Heart left ventricle (tissue), 16 donors: ENCODE measurements around the gene ADH1C. TPM values are rescaled to one million over a fixed set of nuclear protein-coding genes. Genes with fewer than 3 reads are reported as not detected.
"Not testable (repeated sequence)": the region's sequence is repeated elsewhere in the genome, so short reads cannot be mapped to it uniquely, and the experiment has no call there.

Experiments
- ATAC-seq, 4 donors: fragments of 200-7000 bp; cut with Tn5 transposase; one replicate each; pipeline ENCODE4 v1.9.1; 2020 to 2022; ENCODE audit warnings: moderate library complexity in 4 of 4, mild to moderate bottlenecking in 3 of 4, moderate number of reproducible peaks in 1 of 4
- DNase-seq, 5 donors: peaks; one replicate each; pipeline ENCODE4 v3.0.0-alpha.2; 2020
- H3K27ac ChIP-seq, 12 donors: fragments of 200-600 bp; sonication (generic) in 4 of 12; one replicate each; pipeline versions ENCODE4 v1.5.0 to v1.8.0; 2016 to 2022; ENCODE audit warnings: mild to moderate bottlenecking in 2 of 12
- H3K27me3 ChIP-seq, 9 donors: fragments of 200-600 bp; sonication (generic) in 2 of 9; one replicate each; pipeline versions ENCODE4 v1.5.1 to v1.8.0; 2016 to 2022; ENCODE audit warnings: mild to moderate bottlenecking in 3 of 9
- H3K36me3 ChIP-seq, 9 donors: fragments of 200-600 bp; sonication (generic) in 2 of 9; one replicate each; pipeline versions ENCODE4 v1.5.0 to v1.8.0; 2018 to 2022; ENCODE audit warnings: mild to moderate bottlenecking in 2 of 9
- H3K4me1 ChIP-seq, 12 donors: fragments of 200-600 bp; sonication (generic) in 4 of 12; one replicate each; pipeline versions ENCODE4 v1.5.0 to v1.8.0; 2016 to 2022; ENCODE audit warnings: mild to moderate bottlenecking in 3 of 12
- H3K4me3 ChIP-seq, 12 donors: fragments of 200-600 bp; sonication (generic) in 4 of 12; one replicate each; pipeline versions ENCODE4 v1.5.0 to v1.8.0; 2017 to 2022; ENCODE audit warnings: mild to moderate bottlenecking in 9 of 12, moderate library complexity in 4 of 12
- H3K9me3 ChIP-seq, 12 donors: fragments of 200-600 bp; sonication (generic) in 4 of 12; one replicate each; pipeline versions ENCODE4 v1.5.0 to v1.8.0; 2016 to 2022; ENCODE audit warnings: mild to moderate bottlenecking in 1 of 12
- POLR2A ChIP-seq, 2 donors: fragments of 450-650 bp; IDR thresholded peaks; one replicate each; pipeline ENCODE4 v1.6.1; 2017; ENCODE audit warnings: antibody characterized with exemption in 2 of 2, mild to moderate bottlenecking in 2 of 2, moderate library complexity in 2 of 2
- WGBS, 4 donors: extraction: QIAGEN DNeasy Blood & Tissue Kit in 2 of 4; methylation state at CpG; one replicate each; pipeline versions ENCODE4 v1.1.5 to v1.1.7; 2013 to 2018; 5-methylcytosine and 5-hydroxymethylcytosine counted together
- intact Hi-C, 10 donors: fragments of 100-400 bp; cut with DNase I; formaldehyde crosslinking; loops; one replicate each; pipeline versions ENCODE4 v1.11.1 to v1.14.2; 2022
- polyA plus RNA-seq, 2 donors: library from polyadenylated mRNA; stranded (reverse); fragments of 200-250 nt; gene quantifications; one replicate each; pipeline ENCODE4 v1.2.3, GENCODE V29; 2013
- total RNA-seq, 9 donors: library from RNA; depleted of rRNA in 2 of 9; stranded (reverse); fragments of >200 nt in 2 of 9; fragmentation: NEBNext Ultra II Directional in 3 of 9; extraction: Animal tissue kit (Norgen Biotek cat#: 25700) in 3 of 9; gene quantifications; one replicate each; pipeline versions ENCODE4 v1.1.0 to v1.2.4, GENCODE V29; 2016 to 2023
- TF ChIP-seq, protein P1 (sequence below), 12 donors: fragments of 200-600 bp; sonication (generic) in 4 of 12; IDR thresholded peaks; one replicate each; pipeline versions ENCODE4 v1.5.0 to v1.8.0; 2018 to 2022; ENCODE audit warnings: antibody characterized with exemption in 12 of 12, mild to moderate bottlenecking in 5 of 12
- donor health status: ischemic (EF 13 %, LVEDD 7.1; RV severe dilation, severe dysfunction).
- donor health status: healthy with polysubstance abuse.
- donor health status: DM: no; HTN: yes; CAD: no.
- donor health status: DM: no; HTN: no; CAD: no.
- donor health status: ischemic (EF 25% LVEDD 6.9; RV normal size, moderate dysfunction).
- donor health status: ischemic (EF 25% LVEDD 5.7; RV mildly dilated, moderate dysfunction).
- donor health status: healthy.
- donor health status: DM: yes; HTN: yes; CAD: no.
- donor health status: ischemic (EF 35%, LVEDD 5.7; RV mildly dilated, moderate dysfunction).
- donor health status: nonischemic (EF 11% LVEDD 7.7; RV severe dilation, severe dysfunction).
- donor health status: DM: yes; HTN: yes; CAD: no.
- donor health status: PGD.
- donor health status: ischemic (EF 29% LVEDD 5.4; RV normal size, mild dysfunction).
- donor health status: nonischemic (EF 23%, LVEDD 6.1; RV moderate dilation, normal function).

Gene ADH1C
- total and polyA plus RNA-seq, 11 donors = 0.64 to 14.3 (median 2.8) TPM

DNA sequence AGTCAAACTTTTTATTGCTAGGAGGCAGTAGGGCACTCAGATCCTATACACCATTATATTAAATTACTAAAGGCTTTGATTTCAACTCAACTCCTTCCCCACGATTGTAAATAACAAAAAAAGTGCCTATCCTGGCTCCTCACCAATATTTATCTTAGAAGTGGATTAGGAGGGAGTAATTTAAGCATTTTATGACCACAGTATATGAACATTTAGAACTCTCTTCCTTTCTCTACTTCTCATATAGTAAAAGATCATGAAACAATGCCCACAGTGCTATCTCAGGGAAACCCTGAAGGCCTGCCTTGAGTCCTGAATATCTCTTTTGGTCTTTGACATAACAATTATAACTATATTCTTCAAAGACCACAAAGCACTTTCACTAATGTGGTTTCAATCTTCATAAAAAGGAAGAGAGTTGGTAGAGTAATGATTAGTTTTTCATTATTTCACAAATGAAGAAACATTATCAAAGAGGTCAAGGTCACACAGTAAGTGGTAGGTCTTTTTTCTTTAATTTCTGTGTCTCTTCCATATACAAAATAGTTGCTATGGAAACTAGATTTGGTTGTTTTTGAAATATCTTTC is 29.1 kb upstream of the ADH1C start:
- H3K9me3 ChIP-seq = peaks cover 0 to 12% (median 0%) of the 10 kb centered on the region in 12 donors
- H3K27me3 ChIP-seq = no peaks in the 10 kb centered on the region
- peaks cover 0 to 23% (median 0%) of the 10 kb centered on the region in 12 donors for H3K4me1 ChIP-seq
- no peaks in the 10 kb centered on the region for H3K36me3 ChIP-seq
- intact Hi-C loops = no loop called here
- H3K27ac ChIP-seq = peak overlapping the region in 1 of 12 donors; percentile 85
- H3K4me3 ChIP-seq = no peak overlapping the region
- no peak for ATAC-seq
- 33 to 41% (median 38%) methylated on average over 1 of the region's 1 CpG for WGBS, 4 donors
- TF ChIP-seq, protein P1, sequence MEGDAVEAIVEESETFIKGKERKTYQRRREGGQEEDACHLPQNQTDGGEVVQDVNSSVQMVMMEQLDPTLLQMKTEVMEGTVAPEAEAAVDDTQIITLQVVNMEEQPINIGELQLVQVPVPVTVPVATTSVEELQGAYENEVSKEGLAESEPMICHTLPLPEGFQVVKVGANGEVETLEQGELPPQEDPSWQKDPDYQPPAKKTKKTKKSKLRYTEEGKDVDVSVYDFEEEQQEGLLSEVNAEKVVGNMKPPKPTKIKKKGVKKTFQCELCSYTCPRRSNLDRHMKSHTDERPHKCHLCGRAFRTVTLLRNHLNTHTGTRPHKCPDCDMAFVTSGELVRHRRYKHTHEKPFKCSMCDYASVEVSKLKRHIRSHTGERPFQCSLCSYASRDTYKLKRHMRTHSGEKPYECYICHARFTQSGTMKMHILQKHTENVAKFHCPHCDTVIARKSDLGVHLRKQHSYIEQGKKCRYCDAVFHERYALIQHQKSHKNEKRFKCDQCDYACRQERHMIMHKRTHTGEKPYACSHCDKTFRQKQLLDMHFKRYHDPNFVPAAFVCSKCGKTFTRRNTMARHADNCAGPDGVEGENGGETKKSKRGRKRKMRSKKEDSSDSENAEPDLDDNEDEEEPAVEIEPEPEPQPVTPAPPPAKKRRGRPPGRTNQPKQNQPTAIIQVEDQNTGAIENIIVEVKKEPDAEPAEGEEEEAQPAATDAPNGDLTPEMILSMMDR (IDR thresholded peaks at IDR 0.05) = no peak
- no peak for TF ChIP-seq POLR2A (IDR thresholded peaks at IDR 0.05)
- DNase-seq = no peak

DNA sequence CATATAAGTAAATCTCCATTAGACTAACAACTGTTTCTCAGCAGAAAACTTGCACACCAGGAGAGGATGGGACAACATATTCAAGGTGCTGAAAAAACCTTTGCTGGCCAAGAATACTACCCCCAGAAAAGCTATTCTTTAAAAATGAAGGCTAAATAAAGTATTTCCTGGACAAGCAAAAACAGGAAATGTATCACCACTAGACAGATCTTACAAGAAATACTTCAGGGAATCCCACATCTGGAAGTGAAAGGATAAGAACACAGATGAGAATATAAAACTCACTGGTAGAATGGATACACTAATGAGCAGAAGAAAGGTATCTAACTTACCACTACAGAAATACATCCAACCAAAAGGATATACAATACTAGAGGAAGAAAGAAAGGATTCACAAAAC is 27.0 kb upstream of the ADH1C start:
- H3K4me1 ChIP-seq = peaks cover 0 to 16% (median 0%) of the 10 kb centered on the region in 12 donors
- no peak for TF ChIP-seq POLR2A (IDR thresholded peaks at IDR 0.05)
- TF ChIP-seq, protein P1 (IDR thresholded peaks at IDR 0.05) = no peak
- ATAC-seq = no peak
- H3K27ac ChIP-seq = no peak overlapping the region
- H3K27me3 ChIP-seq = no peaks in the 10 kb centered on the region
- H3K36me3 ChIP-seq = no peaks in the 10 kb centered on the region
- intact Hi-C loops = no loop called here
- no peak for DNase-seq
- peaks cover 0 to 16% (median 0%) of the 10 kb centered on the region in 12 donors for H3K9me3 ChIP-seq
- H3K4me3 ChIP-seq = no peak overlapping the region

DNA sequence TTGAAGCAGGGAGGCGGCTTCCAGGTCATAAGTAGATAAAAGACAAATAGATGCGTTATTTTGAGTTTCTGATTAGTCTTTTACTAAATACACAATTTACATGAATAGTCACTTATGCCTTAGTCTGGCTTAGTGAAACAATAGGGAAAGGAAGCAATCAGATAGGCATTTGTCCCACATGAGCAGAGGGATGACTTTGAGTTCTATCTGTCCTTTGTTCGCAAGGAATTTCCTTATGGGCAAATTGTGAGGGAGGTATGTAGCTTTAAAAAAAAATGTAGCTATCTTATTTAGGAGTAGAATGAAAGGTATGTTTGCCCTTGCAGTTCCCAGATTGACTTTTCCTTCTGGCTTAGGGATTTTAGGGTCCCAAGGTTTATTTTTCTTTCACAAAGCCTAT is 26.3 kb upstream of the ADH1C start:
- ATAC-seq (no peak), DNase-seq (no peak)
- Histone ChIP-seq H3K9me3 (peaks cover 0 to 21% (median 0%) of the 10 kb centered on the region in 12 donors), H3K4me3 (no peak overlapping the region), H3K4me1 (peaks cover 0 to 12% (median 0%) of the 10 kb centered on the region in 12 donors), H3K27ac (no peak overlapping the region), H3K27me3 (no peaks in the 10 kb centered on the region), H3K36me3 (no peaks in the 10 kb centered on the region)
- TF ChIP-seq, protein P1 (IDR thresholded peaks at IDR 0.05) = no peak
- TF ChIP-seq POLR2A (IDR thresholded peaks at IDR 0.05) = no peak
- intact Hi-C loops = no loop called here
- 88 to 93% (median 92%) methylated on average over 3 of the region's 3 CpGs for WGBS, 4 donors

- H3K27me3 ChIP-seq, intact Hi-C loops, H3K4me3 ChIP-seq, ATAC-seq, H3K27ac ChIP-seq, H3K36me3 ChIP-seq, DNase-seq, H3K4me1 ChIP-seq: not testable (repeated sequence)
- peaks cover 0 to 30% (median 3%) of the 10 kb centered on the region in 12 donors for H3K9me3 ChIP-seq
- 64 to 78% (median 69%) methylated on average over 6 of the region's 6 CpGs for WGBS, 4 donors
- TF ChIP-seq, protein P1 (IDR thresholded peaks at IDR 0.05) = peak in 1 of 12 donors; percentile 18
These were observed 24.8 kb upstream of the ADH1C start for GRCh38 chr4:99377341-99377740.

DNA sequence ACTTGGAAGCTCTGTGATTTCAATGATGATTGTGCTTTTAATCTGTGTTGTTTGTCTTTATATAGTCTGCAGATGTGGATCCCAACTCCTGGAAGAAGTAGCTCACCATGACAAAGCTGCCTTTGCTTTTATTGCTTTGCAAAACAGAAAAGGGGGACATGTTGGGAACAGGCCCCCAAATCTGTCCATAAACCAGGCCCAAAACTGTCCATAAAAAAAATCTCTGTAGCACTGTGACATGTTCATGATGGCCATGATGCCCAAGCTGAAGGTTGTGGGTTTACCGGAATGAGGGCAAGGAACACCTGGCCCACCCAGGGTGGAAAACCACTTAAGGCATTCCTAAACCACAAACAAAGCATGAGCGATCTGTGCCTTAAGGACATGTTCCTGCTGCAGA is 19.9 kb upstream of the ADH1C start:
- H3K4me3 ChIP-seq, intact Hi-C loops, H3K36me3 ChIP-seq, H3K27me3 ChIP-seq, H3K4me1 ChIP-seq, ATAC-seq, H3K27ac ChIP-seq, DNase-seq: not testable (repeated sequence)
- peaks cover 0 to 25% (median 3%) of the 10 kb centered on the region in 12 donors for H3K9me3 ChIP-seq
- 88 to 94% (median 92%) methylated on average over 2 of the region's 2 CpGs for WGBS, 4 donors

GRCh38 chr4:99367817-99368216 is 15.3 kb upstream of the ADH1C start:
- WGBS, 4 donors = 68 to 77% (median 72%) methylated on average over 2 of the region's 2 CpGs
- H3K4me1 ChIP-seq, intact Hi-C loops, DNase-seq, H3K27me3 ChIP-seq, H3K27ac ChIP-seq, H3K4me3 ChIP-seq, ATAC-seq, H3K36me3 ChIP-seq: not testable (repeated sequence)
- peaks cover 0 to 23% (median 7%) of the 10 kb centered on the region in 12 donors for H3K9me3 ChIP-seq
